DOHH2 (cell line): ENCODE results near the gene SLC29A1.

Experiments
- CTCF ChIP-seq: fragments of 200-600 bp; sonication (generic); IDR thresholded peaks from one replicate; pipeline ENCODE4 v1.5.1; 2014; ENCODE audit warnings: antibody characterized with exemption, mild to moderate bottlenecking, low read depth, low read length; ENCODE audit not compliant: poor library complexity, severe bottlenecking
- EZH2phosphoT487 ChIP-seq: fragments of 200-600 bp; sonication (generic); IDR thresholded peaks from 2 replicates; pipeline ENCODE4 v1.6.1; 2017; ENCODE audit warnings: borderline replicate concordance, mild to moderate bottlenecking, antibody characterized with exemption, low read length, moderate library complexity, mixed read lengths

- TF ChIP-seq CTCF = no peak
- TF ChIP-seq EZH2phosphoT487 = no peak
Observed at GRCh38 chr6:44248579-44248978, 25.2 kb downstream of the SLC29A1 start.
